Lung microvascular endothelial cell (primary cell): Measurements from ENCODE around the gene GABRR2. TPM values are rescaled to one million over a fixed set of nuclear protein-coding genes. Genes with fewer than 3 reads are reported as not detected.
A peak's percentile ranks its signal among the peaks of the same experiment; 100 is the strongest.

ENCODE experiments used
- DNase-seq, 2 donors: peaks; one replicate each; pipeline versions ENCODE4 v3.0.0 to v3.0.0-alpha.2; 2010; ENCODE audit warnings: low read depth in 2 of 2
- total RNA-seq: library from RNA; depleted of rRNA; stranded (reverse); fragments of >200 nt; gene quantifications from 2 replicates; pipeline ENCODE4 v1.2.1, GENCODE V29; 2014

The GABRR2 gene
- 0.22 and 0.40 TPM in 2 replicates for total RNA-seq

- DNase-seq = peak in 1 of 2 donors; percentile 21
Observed at GRCh38 chr6:89315249-89315885, at the start of gene GABRR2. GABRR2 (minus strand) TSS chr6:89315299; CDS start chr6:89315165, 134 bp downstream.

GRCh38 chr6:89364586-89364985, 49.5 kb upstream of the GABRR2 start:
- peak; percentile 52 to 69 for DNase-seq

- no peak for DNase-seq
Observed at GRCh38 chr6:89361171-89361570, 46.1 kb upstream of the GABRR2 start.

- peak in 1 of 2 donors; percentile 24 for DNase-seq
Observed at GRCh38 chr6:89360415-89360999, 45.4 kb upstream of the GABRR2 start.

GRCh38 chr6:89359561-89359960, 44.5 kb upstream of the GABRR2 start:
- no peak for DNase-seq

- DNase-seq = peak; percentile 37 to 49
Observed at GRCh38 chr6:89357390-89357789, 42.3 kb upstream of the GABRR2 start.

GRCh38 chr6:89356642-89357170, 41.6 kb upstream of the GABRR2 start:
- DNase-seq = no peak

- DNase-seq = no peak
Observed at GRCh38 chr6:89355511-89356194, 40.6 kb upstream of the GABRR2 start.

- no peak for DNase-seq
Observed at GRCh38 chr6:89353702-89354392, 38.7 kb upstream of the GABRR2 start.

GRCh38 chr6:89353118-89353556, 38.0 kb upstream of the GABRR2 start:
- DNase-seq = no peak

- DNase-seq = peak; percentile 96
Observed at GRCh38 chr6:89352278-89353117, 37.4 kb upstream of the GABRR2 start, which contains the start of gene UBE2J1. UBE2J1 (minus strand) TSS chr6:89352722; CDS start chr6:89352569, 153 bp downstream.

GRCh38 chr6:89351671-89352277, 36.7 kb upstream of the GABRR2 start:
- no peak for DNase-seq

GRCh38 chr6:89350281-89350966, 35.3 kb upstream of the GABRR2 start:
- DNase-seq = peak; percentile 69 to 90

- DNase-seq = no peak
Observed at GRCh38 chr6:89348372-89348771, 33.3 kb upstream of the GABRR2 start.

- peak in 1 of 2 donors; percentile 53 for DNase-seq
Observed at GRCh38 chr6:89347825-89348224, 32.7 kb upstream of the GABRR2 start.

- DNase-seq = no peak
Observed at GRCh38 chr6:89346433-89346832, 31.3 kb upstream of the GABRR2 start.

- no peak for DNase-seq
Observed at GRCh38 chr6:89339565-89339964, 24.5 kb upstream of the GABRR2 start.

- DNase-seq = peak; percentile 11 to 47
Observed at GRCh38 chr6:89335164-89335563, 20.1 kb upstream of the GABRR2 start.

GRCh38 chr6:89330910-89331309, 15.8 kb upstream of the GABRR2 start:
- DNase-seq = no peak

GRCh38 chr6:89328976-89329375, 13.9 kb upstream of the GABRR2 start:
- no peak for DNase-seq
